NCI-H510A treated with DMSO at 0.1 percent for 48 hours (cell line): ENCODE measurements around the gene SPECC1.
"Not testable (repeated sequence)": the region's sequence is repeated elsewhere in the genome, so short reads cannot be mapped to it uniquely, and the experiment has no call there.

Source experiments
- DNase-seq: peaks from one replicate; lab custom pipeline; 2025; lab: John Stamatoyannopoulos, UW

Gene SPECC1

DNA sequence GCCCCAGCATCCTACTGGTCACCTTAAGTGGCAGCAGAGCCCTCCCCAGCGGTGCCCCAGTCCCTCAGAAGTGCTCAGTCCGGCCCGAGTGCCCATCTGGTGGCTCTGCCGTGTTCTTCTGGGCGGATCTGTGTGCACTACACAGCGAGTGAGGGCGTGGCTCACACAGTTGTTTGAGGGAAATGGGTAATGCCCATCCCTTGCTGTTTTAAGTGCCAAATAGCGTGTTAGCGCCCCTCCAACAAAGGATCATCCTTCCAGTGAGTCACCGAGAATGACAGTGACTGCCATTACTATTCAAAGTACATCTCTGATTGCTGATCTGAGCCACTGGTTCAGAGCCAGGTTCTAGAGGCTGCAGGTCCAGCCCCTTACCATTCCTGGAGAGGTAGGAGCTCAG, 306.2 kb downstream of the SPECC1 start:
- DNase-seq, result no peak

DNA sequence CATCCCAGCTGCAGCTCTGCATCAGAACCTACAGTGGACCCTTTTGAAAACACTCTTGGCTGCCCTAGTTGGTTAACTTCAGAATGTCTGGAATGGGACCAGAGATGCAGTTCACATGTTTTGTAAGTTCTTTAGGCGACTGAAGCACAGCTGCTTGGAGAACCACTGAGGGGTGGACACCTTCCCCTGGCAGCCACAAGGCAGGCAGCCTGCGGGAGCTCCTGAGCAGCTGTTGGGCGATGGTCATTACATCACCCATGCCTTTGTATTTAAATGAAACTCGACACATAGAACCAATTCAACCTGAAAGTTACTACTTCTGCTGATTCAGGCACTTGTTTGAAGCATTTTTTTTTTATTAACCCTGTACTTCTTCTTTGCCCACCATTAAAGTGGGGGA, 306.7 kb downstream of the SPECC1 start:
- no peak for DNase-seq

DNA sequence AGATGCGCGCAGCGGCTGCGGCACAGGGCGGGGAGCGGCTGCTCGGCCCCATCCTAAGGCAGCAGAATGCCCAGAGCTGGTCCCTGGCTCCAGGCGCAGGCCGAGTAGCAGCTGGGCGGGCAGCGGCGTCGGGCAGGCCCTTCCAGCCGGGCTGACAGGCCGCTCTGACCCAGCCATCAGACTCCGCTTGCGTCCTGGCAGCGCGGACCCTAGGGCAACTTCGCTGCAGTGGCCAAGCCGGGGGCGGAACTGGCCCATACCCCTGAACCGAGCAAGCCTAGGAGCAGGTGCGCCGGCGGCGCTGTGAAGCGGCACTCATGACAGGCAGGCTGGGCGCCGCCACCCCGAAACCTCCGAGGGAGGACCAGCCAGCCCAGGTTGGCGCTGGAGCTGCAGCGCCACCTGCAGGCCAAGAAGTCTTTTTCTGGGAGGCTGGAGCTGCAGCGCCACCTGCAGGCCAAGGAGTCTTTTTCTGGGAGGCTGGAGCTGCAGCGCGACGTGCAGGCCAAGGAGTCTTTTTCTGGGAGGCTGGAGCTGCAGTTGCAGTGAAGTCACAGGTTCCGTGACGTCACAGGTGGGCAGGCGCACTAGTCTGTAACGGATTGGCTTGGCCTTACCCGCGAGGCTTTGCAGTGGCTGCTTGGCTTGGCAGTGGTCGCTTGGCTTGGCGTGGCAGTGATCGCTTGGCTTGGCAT, 311.5 kb downstream of the SPECC1 start:
- DNase-seq, result not testable (repeated sequence)

GRCh38 chr17:20321357-20321756, 312.2 kb downstream of the SPECC1 start:
- DNase-seq, result not testable (repeated sequence)

DNA sequence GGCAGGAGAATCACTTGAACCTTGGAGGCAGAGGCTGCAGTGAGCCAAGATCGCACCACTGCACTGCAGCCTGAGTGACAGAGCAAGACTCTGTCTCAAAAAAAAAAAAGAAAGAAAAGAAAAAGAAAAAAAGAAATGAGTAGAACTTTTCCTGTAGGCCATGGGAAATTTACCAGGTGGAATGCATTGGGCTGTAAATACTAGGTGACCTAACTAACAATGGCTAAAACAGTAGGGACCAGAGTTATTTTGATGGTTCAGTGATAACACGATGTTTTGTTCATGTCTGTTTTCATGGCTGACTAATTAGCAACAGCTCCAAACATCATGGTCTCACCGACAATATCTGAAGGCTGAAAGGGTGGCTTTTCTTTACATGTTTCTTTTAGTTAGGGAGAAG, 318.6 kb downstream of the SPECC1 start:
- DNase-seq, result not testable (repeated sequence)

- not testable (repeated sequence) for DNase-seq
These were observed 342.2 kb downstream of the SPECC1 start for GRCh38 chr17:20351405-20351804.

GRCh38 chr17:20352567-20352966, 343.4 kb downstream of the SPECC1 start:
- DNase-seq, result not testable (repeated sequence)

GRCh38 chr17:20363846-20364245, 354.7 kb downstream of the SPECC1 start:
- DNase-seq, result not testable (repeated sequence)
